T-helper 1 cell treated with Interleukin-12 subunit alpha and Interleukin-12 subunit beta and Interleukin-4 antibody, amounts not matched to agents 30 μg/mL and 1 μg/mL, for 36 hours (primary cell): ENCODE measurements around the gene TMEM63C.
"Not testable (repeated sequence)": the region's sequence is repeated elsewhere in the genome, so short reads cannot be mapped to it uniquely, and the experiment has no call there.

ENCODE experiments used
- H3K27ac Mint-ChIP-seq: one replicate; pipeline ENCODE4 v1.8.0; 2021; ENCODE audit warnings: mild to moderate bottlenecking, mixed read lengths
- H3K27me3 Mint-ChIP-seq: one replicate; pipeline ENCODE4 v1.8.0; 2021; ENCODE audit warnings: low read depth, mixed read lengths
- H3K36me3 Mint-ChIP-seq: one replicate; pipeline ENCODE4 v1.8.0; 2021; ENCODE audit warnings: low read depth, mixed read lengths
- H3K4me1 Mint-ChIP-seq: one replicate; pipeline ENCODE4 v1.8.0; 2021; ENCODE audit warnings: low read depth, mixed read lengths
- H3K4me3 Mint-ChIP-seq: one replicate; pipeline ENCODE4 v1.8.0; 2021; ENCODE audit warnings: mild to moderate bottlenecking, moderate library complexity, mixed read lengths
- H3K9me3 Mint-ChIP-seq: one replicate; pipeline ENCODE4 v1.8.0; 2021; ENCODE audit warnings: mixed read lengths

The TMEM63C gene

GRCh38 chr14:77275601-77276017, 94.0 kb downstream of the TMEM63C start:
- no peaks in the 10 kb centered on the region for H3K36me3 Mint-ChIP-seq
- peaks cover 21% of the 10 kb centered on the region for H3K27me3 Mint-ChIP-seq
- no peak overlapping the region for H3K4me3 Mint-ChIP-seq
- no peaks in the 10 kb centered on the region for H3K9me3 Mint-ChIP-seq
- no peaks in the 10 kb centered on the region for H3K4me1 Mint-ChIP-seq
- no peak overlapping the region for H3K27ac Mint-ChIP-seq

- peaks cover 17% of the 10 kb centered on the region for H3K27me3 Mint-ChIP-seq
- H3K36me3 Mint-ChIP-seq, result no peaks in the 10 kb centered on the region
- H3K4me1 Mint-ChIP-seq, result no peaks in the 10 kb centered on the region
- H3K27ac Mint-ChIP-seq, result no peak overlapping the region
- no peak overlapping the region for H3K4me3 Mint-ChIP-seq
- no peaks in the 10 kb centered on the region for H3K9me3 Mint-ChIP-seq
Observed at GRCh38 chr14:77276295-77276935, 94.8 kb downstream of the TMEM63C start.

GRCh38 chr14:77276959-77277358, 95.4 kb downstream of the TMEM63C start:
- Mint-ChIP-seq H3K9me3 (no peaks in the 10 kb centered on the region), H3K27ac (no peak overlapping the region), H3K36me3 (no peaks in the 10 kb centered on the region)

GRCh38 chr14:77278461-77279230, 97.0 kb downstream of the TMEM63C start:
- no peaks in the 10 kb centered on the region for H3K27me3 Mint-ChIP-seq
- H3K9me3 Mint-ChIP-seq, result no peaks in the 10 kb centered on the region
- no peak overlapping the region for H3K4me3 Mint-ChIP-seq
- H3K36me3 Mint-ChIP-seq, result no peaks in the 10 kb centered on the region
- no peak overlapping the region for H3K27ac Mint-ChIP-seq
- no peaks in the 10 kb centered on the region for H3K4me1 Mint-ChIP-seq

More at GRCh38 chr14:77276959-77277358, 95.4 kb downstream of the TMEM63C start:
- Mint-ChIP-seq H3K27me3 (peaks cover 12% of the 10 kb centered on the region), H3K4me3 (no peak overlapping the region), H3K4me1 (no peaks in the 10 kb centered on the region)

- H3K9me3 Mint-ChIP-seq, result no peaks in the 10 kb centered on the region
- no peaks in the 10 kb centered on the region for H3K27me3 Mint-ChIP-seq
- no peaks in the 10 kb centered on the region for H3K4me1 Mint-ChIP-seq
- no peaks in the 10 kb centered on the region for H3K36me3 Mint-ChIP-seq
- H3K27ac Mint-ChIP-seq, result no peak overlapping the region
- H3K4me3 Mint-ChIP-seq, result no peak overlapping the region
Observed at GRCh38 chr14:77279719-77280118, 98.1 kb downstream of the TMEM63C start.

GRCh38 chr14:77280921-77281320, 99.3 kb downstream of the TMEM63C start:
- H3K27ac Mint-ChIP-seq, H3K4me1 Mint-ChIP-seq, H3K4me3 Mint-ChIP-seq, H3K9me3 Mint-ChIP-seq, H3K27me3 Mint-ChIP-seq, H3K36me3 Mint-ChIP-seq: not testable (repeated sequence)

- H3K27me3 Mint-ChIP-seq, result no peaks in the 10 kb centered on the region
- no peaks in the 10 kb centered on the region for H3K4me1 Mint-ChIP-seq
- no peak overlapping the region for H3K27ac Mint-ChIP-seq
- no peaks in the 10 kb centered on the region for H3K9me3 Mint-ChIP-seq
- H3K4me3 Mint-ChIP-seq, result no peak overlapping the region
- H3K36me3 Mint-ChIP-seq, result no peaks in the 10 kb centered on the region
Observed at GRCh38 chr14:77281852-77282410, 100.3 kb downstream of the TMEM63C start.

- H3K9me3 Mint-ChIP-seq, result no peaks in the 10 kb centered on the region
- no peak overlapping the region for H3K27ac Mint-ChIP-seq
- H3K27me3 Mint-ChIP-seq, result no peaks in the 10 kb centered on the region
- H3K4me1 Mint-ChIP-seq, result no peaks in the 10 kb centered on the region
- H3K4me3 Mint-ChIP-seq, result no peak overlapping the region
- H3K36me3 Mint-ChIP-seq, result no peaks in the 10 kb centered on the region
Observed at GRCh38 chr14:77284066-77284465, 102.5 kb downstream of the TMEM63C start.

- Mint-ChIP-seq H3K27ac (no peak overlapping the region), H3K27me3 (no peaks in the 10 kb centered on the region), H3K4me1 (no peaks in the 10 kb centered on the region), H3K9me3 (no peaks in the 10 kb centered on the region), H3K36me3 (no peaks in the 10 kb centered on the region), H3K4me3 (no peak overlapping the region)
Observed at GRCh38 chr14:77284466-77284865, 102.9 kb downstream of the TMEM63C start.

GRCh38 chr14:77286576-77286975, 105.0 kb downstream of the TMEM63C start:
- Mint-ChIP-seq H3K4me1 (no peaks in the 10 kb centered on the region), H3K27ac (no peak overlapping the region), H3K36me3 (no peaks in the 10 kb centered on the region), H3K9me3 (no peaks in the 10 kb centered on the region), H3K4me3 (no peak overlapping the region), H3K27me3 (no peaks in the 10 kb centered on the region)

- no peaks in the 10 kb centered on the region for H3K9me3 Mint-ChIP-seq
- H3K4me1 Mint-ChIP-seq, result no peaks in the 10 kb centered on the region
- no peak overlapping the region for H3K4me3 Mint-ChIP-seq
- no peaks in the 10 kb centered on the region for H3K27me3 Mint-ChIP-seq
- H3K27ac Mint-ChIP-seq, result no peak overlapping the region
- no peaks in the 10 kb centered on the region for H3K36me3 Mint-ChIP-seq
Observed at GRCh38 chr14:77290705-77291104, 109.1 kb downstream of the TMEM63C start.

- Mint-ChIP-seq H3K4me1 (no peaks in the 10 kb centered on the region), H3K27me3 (no peaks in the 10 kb centered on the region), H3K4me3 (no peak overlapping the region), H3K9me3 (no peaks in the 10 kb centered on the region), H3K36me3 (no peaks in the 10 kb centered on the region), H3K27ac (no peak overlapping the region)
Observed at GRCh38 chr14:77296155-77296554, 114.6 kb downstream of the TMEM63C start.

GRCh38 chr14:77296906-77297305, 115.3 kb downstream of the TMEM63C start:
- Mint-ChIP-seq H3K4me1 (no peaks in the 10 kb centered on the region), H3K27ac (no peak overlapping the region), H3K27me3 (no peaks in the 10 kb centered on the region), H3K36me3 (no peaks in the 10 kb centered on the region), H3K9me3 (no peaks in the 10 kb centered on the region), H3K4me3 (no peak overlapping the region)

GRCh38 chr14:77299771-77300170, 118.2 kb downstream of the TMEM63C start:
- Mint-ChIP-seq H3K4me3 (no peak overlapping the region), H3K27ac (no peak overlapping the region), H3K9me3 (no peaks in the 10 kb centered on the region), H3K36me3 (no peaks in the 10 kb centered on the region), H3K27me3 (no peaks in the 10 kb centered on the region), H3K4me1 (peaks cover 16% of the 10 kb centered on the region)

- Mint-ChIP-seq H3K4me3 (no peak overlapping the region), H3K27me3 (no peaks in the 10 kb centered on the region), H3K4me1 (peaks cover 18% of the 10 kb centered on the region), H3K27ac (no peak overlapping the region), H3K9me3 (no peaks in the 10 kb centered on the region), H3K36me3 (no peaks in the 10 kb centered on the region)
Observed at GRCh38 chr14:77301103-77301502, 119.5 kb downstream of the TMEM63C start.
